CD4-positive, alpha-beta T cell (primary cell): ENCODE measurements around the gene ATL2. TPM values are rescaled to one million over a fixed set of nuclear protein-coding genes. Genes with fewer than 3 reads are reported as not detected.
A peak's percentile ranks its signal among the peaks of the same experiment; 100 is the strongest.

Experiments
- ATAC-seq: fragments of 200-7000 bp; cut with Tn5 transposase; one replicate; pipeline ENCODE4 v1.10.0; 2022; ENCODE audit warnings: mild to moderate bottlenecking; ENCODE audit not compliant: poor library complexity
- CTCF ChIA-PET: fragments of 350-600 bp; sonication (Branson Sonifier 250); formaldehyde crosslinking; loops from one replicate; lab custom pipeline; 2021; ENCODE audit warnings: antibody characterized with exemption, inconsistent platforms; lab: Charles Lee
- POLR2A ChIA-PET: fragments of 350-600 bp; sonication (Branson Sonifier 250); formaldehyde crosslinking; loops from one replicate; lab custom pipeline; 2021; ENCODE audit warnings: antibody characterized with exemption, inconsistent platforms; lab: Charles Lee
- DNase-seq, 14 experiments: peaks; one replicate each; pipeline ENCODE4 v3.0.0-alpha.2; 2013 to 2020; ENCODE audit warnings: mixed read lengths in 2 of 14
- H3K27ac ChIP-seq, 2 donors: one replicate each; pipeline versions ENCODE4 v1.5.1 to v1.7.0; 2013; ENCODE audit warnings: low read length in 2 of 2, low read depth in 1 of 2, mild to moderate bottlenecking in 1 of 2
- H3K27me3 ChIP-seq, 2 experiments: 1 replicate in 1 of 2; 2 replicates in 1 of 2; pipeline versions ENCODE4 v1.6.1 to v1.7.0; 2013; ENCODE audit warnings: low read length in 2 of 2, control low read depth in 1 of 2, mild to moderate bottlenecking in 1 of 2, moderate library complexity in 1 of 2; ENCODE audit not compliant: insufficient read depth in 2 of 2, control insufficient read depth in 1 of 2
- H3K36me3 ChIP-seq: one replicate; pipeline ENCODE4 v1.6.1; 2013; ENCODE audit warnings: low read length, control low read depth; ENCODE audit not compliant: insufficient read depth
- H3K4me1 ChIP-seq: one replicate; pipeline ENCODE4 v1.6.1; 2013; ENCODE audit warnings: low read length, control low read depth; ENCODE audit not compliant: insufficient read depth
- H3K4me3 ChIP-seq: one replicate; pipeline ENCODE4 v1.5.1; 2013; ENCODE audit warnings: mild to moderate bottlenecking, low read length, moderate library complexity
- H3K9me3 ChIP-seq, 2 experiments: 1 replicate in 1 of 2; 2 replicates in 1 of 2; pipeline versions ENCODE4 v1.6.1 to v1.7.0; 2013; ENCODE audit warnings: low read length in 2 of 2, mild to moderate bottlenecking in 2 of 2, control low read depth in 1 of 2, moderate library complexity in 1 of 2; ENCODE audit not compliant: control insufficient read depth in 1 of 2, insufficient read depth in 1 of 2
- H3K27ac Mint-ChIP-seq: one replicate; pipeline ENCODE4 v1.8.0; 2020; ENCODE audit warnings: mixed read lengths
- H3K27me3 Mint-ChIP-seq: one replicate; pipeline ENCODE4 v1.8.0; 2021; ENCODE audit warnings: mixed read lengths
- H3K36me3 Mint-ChIP-seq: one replicate; pipeline ENCODE4 v1.8.0; 2021; ENCODE audit warnings: low read depth, mixed read lengths
- H3K4me1 Mint-ChIP-seq: one replicate; pipeline ENCODE4 v1.8.0; 2021; ENCODE audit warnings: low read depth, mixed read lengths
- H3K4me3 Mint-ChIP-seq: one replicate; pipeline ENCODE4 v1.8.0; 2020; ENCODE audit warnings: mild to moderate bottlenecking, mixed read lengths
- H3K9me3 Mint-ChIP-seq: one replicate; pipeline ENCODE4 v1.8.0; 2020; ENCODE audit warnings: mixed read lengths
- intact Hi-C, 2 experiments: fragments of 100-400 bp; cut with DNase I in 1 of 2; cut with micrococcal nuclease in 1 of 2; formaldehyde crosslinking; loops; one replicate each; pipeline versions ENCODE4 v1.15.1 to v1.9.0; 2023 to 2025; cut with DNase I, micrococcal nuclease
- total RNA-seq, 174 experiments: library from RNA in 2 of 174; stranded (reverse) in 2 of 174; gene quantifications; one replicate each; pipeline ENCODE4 v1.2.3 and lab custom pipeline; 2021 to 2026
- TF ChIP-seq, protein P1 (sequence below): fragments of 200-600 bp; IDR thresholded peaks from one replicate; pipeline ENCODE4 v1.8.0; 2022; ENCODE audit warnings: antibody characterized with exemption, mild to moderate bottlenecking

The ATL2 gene
- total RNA-seq, 2 experiments from 2014 or later: 85.5 to 91.7 TPM

DNA sequence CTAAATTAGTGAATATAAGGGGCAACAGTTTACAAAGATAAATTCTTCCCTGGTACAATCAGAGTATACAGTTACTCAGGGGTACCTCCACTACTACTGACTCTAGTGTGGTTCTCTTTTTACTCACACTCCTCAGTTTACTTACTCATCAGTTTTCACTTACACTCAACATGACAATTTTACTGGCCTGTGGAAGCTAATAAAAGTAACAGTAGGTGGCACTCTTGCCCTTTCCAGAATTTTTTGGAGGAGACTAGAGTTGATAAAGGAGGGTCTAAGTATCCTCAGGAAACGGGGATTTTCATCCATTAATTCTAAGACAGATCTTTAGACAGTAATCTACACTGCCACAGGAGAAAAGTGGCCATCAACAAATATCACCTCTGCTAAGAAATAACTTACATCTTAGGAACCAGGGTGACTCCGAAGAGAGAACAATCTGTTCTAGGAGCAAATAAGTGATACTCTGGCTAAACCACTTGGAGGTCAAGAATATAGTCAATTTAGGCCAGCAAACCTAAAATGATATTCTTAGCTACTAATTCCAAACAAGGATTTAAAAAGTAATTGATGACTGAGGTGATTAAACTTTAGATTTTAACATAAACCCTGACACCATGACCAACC is 61.3 kb downstream of the ATL2 start:
- Mint-ChIP-seq H3K27ac (no peak overlapping the region), H3K9me3 (no peaks in the 10 kb centered on the region), H3K27me3 (no peaks in the 10 kb centered on the region), H3K36me3 (peaks cover 85% of the 10 kb centered on the region), H3K4me3 (no peak overlapping the region), H3K4me1 (no peaks in the 10 kb centered on the region)
- Histone ChIP-seq H3K4me1 (no peaks in the 10 kb centered on the region), H3K9me3 (no peaks in the 10 kb centered on the region), H3K4me3 (no peak overlapping the region), H3K36me3 (peaks cover 41% of the 10 kb centered on the region), H3K27ac (no peak overlapping the region), H3K27me3 (no peaks in the 10 kb centered on the region)
- TF ChIP-seq, protein P1, sequence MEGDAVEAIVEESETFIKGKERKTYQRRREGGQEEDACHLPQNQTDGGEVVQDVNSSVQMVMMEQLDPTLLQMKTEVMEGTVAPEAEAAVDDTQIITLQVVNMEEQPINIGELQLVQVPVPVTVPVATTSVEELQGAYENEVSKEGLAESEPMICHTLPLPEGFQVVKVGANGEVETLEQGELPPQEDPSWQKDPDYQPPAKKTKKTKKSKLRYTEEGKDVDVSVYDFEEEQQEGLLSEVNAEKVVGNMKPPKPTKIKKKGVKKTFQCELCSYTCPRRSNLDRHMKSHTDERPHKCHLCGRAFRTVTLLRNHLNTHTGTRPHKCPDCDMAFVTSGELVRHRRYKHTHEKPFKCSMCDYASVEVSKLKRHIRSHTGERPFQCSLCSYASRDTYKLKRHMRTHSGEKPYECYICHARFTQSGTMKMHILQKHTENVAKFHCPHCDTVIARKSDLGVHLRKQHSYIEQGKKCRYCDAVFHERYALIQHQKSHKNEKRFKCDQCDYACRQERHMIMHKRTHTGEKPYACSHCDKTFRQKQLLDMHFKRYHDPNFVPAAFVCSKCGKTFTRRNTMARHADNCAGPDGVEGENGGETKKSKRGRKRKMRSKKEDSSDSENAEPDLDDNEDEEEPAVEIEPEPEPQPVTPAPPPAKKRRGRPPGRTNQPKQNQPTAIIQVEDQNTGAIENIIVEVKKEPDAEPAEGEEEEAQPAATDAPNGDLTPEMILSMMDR: peak; percentile 69
- POLR2A ChIA-PET: interaction anchor here (0.9 to 2.1 kb wide), 4 partner anchors 61 to 192 kb away, joined by 3 to 10 read pairs (median 5); no protein-coding TSS in a partner anchor
- ATAC-seq (peak; percentile 68), DNase-seq (peak in 4 of 14 experiments; percentile 38 to 65 (median 56))
- intact Hi-C loops: loop anchor here (1.0 to 10.0 kb wide), 6 partner anchors 61 to 425 kb away; partner anchors contain the start of gene ATL2 (in 2 of the 2)
- CTCF ChIA-PET: interaction anchor here (0.6 to 6.4 kb wide), 14 partner anchors 25 to 266 kb away, joined by 3 to 91 read pairs (median 3); no protein-coding TSS in a partner anchor

DNA sequence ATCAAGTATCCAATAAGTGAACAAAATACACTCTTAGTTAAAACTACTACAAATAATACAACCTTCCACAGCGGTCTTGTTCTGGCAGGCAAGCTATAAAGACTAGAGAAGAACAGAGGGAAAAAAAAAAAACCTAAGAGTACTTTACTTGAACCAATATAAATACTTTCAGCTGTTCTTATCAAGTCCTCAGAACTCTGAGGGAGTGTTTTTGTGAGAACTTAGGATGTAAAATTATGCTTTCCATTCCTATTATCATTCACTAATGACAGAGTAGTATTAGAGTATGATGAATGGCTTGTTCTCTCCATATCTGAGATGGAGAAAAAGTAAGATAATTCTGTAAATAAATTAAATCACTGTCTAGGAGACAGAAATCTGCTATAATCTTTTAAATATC is 68.3 kb downstream of the ATL2 start:
- Histone ChIP-seq H3K27me3 (no peaks in the 10 kb centered on the region), H3K4me3 (no peak overlapping the region), H3K27ac (no peak overlapping the region), H3K4me1 (no peaks in the 10 kb centered on the region), H3K36me3 (peaks cover 50% of the 10 kb centered on the region), H3K9me3 (no peaks in the 10 kb centered on the region)
- peaks cover 95% of the 10 kb centered on the region for H3K36me3 Mint-ChIP-seq
- intact Hi-C loops: no loop called here
- no peaks in the 10 kb centered on the region for H3K27me3 Mint-ChIP-seq
- H3K9me3 Mint-ChIP-seq: no peaks in the 10 kb centered on the region
- H3K4me1 Mint-ChIP-seq: peaks cover 39% of the 10 kb centered on the region
- ChIA-PET CTCF (no interaction called here), POLR2A (no interaction called here)
- DNase-seq: no peak
- no peak for ATAC-seq
- H3K4me3 Mint-ChIP-seq: no peak overlapping the region
- H3K27ac Mint-ChIP-seq: no peak overlapping the region
- TF ChIP-seq, protein P1: no peak

DNA sequence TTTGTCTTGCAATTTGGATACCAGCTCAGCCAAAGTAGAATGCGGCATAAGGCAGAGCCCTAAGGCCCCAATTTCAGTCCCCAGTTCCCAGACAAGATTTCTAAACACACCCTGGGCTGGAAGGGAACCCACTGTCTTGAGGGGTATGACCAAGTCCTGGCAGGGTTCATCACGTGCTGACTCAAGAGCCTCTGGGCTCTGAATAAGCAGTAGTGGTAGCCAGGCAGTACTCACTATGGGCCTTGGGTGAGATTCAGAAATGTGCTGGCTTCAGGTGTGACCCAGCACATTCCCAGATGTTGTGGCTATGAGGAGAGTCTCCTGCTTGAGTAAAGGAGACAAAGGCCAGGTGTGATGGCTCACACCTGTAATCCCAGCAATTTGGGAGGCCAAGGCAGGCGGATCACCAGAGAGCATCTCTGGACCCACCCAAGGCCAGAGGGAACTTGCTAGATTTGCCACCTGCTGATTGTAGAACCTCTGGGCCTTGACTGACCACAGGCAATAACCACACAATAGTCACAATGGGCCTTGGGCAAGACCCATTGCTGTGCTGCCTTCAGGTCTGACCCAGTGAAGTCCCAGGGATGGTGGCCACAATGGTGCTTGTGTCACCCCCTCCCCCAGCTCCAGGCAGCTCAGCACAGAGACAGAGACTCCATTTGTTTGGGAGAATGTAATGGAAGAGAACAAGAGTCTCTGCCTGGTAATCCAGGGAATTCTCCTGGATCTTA is 74.9 kb downstream of the ATL2 start:
- no peak overlapping the region for H3K27ac ChIP-seq
- peak overlapping the region; percentile 3 for H3K27ac Mint-ChIP-seq

More for the DNA sequence above, 74.9 kb downstream of the ATL2 start:
- ATAC-seq (no peak), DNase-seq (no peak)
- TF ChIP-seq, protein P1: no peak
- H3K4me1 Mint-ChIP-seq: peaks cover 57% of the 10 kb centered on the region
- intact Hi-C loops: no loop called here
- H3K36me3 Mint-ChIP-seq: peaks cover 91% of the 10 kb centered on the region
- Histone ChIP-seq H3K36me3 (peaks cover 37% of the 10 kb centered on the region), H3K9me3 (no peaks in the 10 kb centered on the region), H3K27me3 (no peaks in the 10 kb centered on the region), H3K4me3 (no peak overlapping the region), H3K4me1 (peaks cover 5% of the 10 kb centered on the region)
- no peak overlapping the region for H3K4me3 Mint-ChIP-seq
- ChIA-PET POLR2A (no interaction called here), CTCF (no interaction called here)
- no peaks in the 10 kb centered on the region for H3K27me3 Mint-ChIP-seq
- H3K9me3 Mint-ChIP-seq: no peaks in the 10 kb centered on the region
